ENCODE data around the gene UGP2. TPM values are rescaled to one million over a fixed set of nuclear protein-coding genes. Genes with fewer than 3 reads are reported as not detected.
"Not testable (repeated sequence)": the region's sequence is repeated elsewhere in the genome, so short reads cannot be mapped to it uniquely, and the experiment has no call there.

UGP2 gene
- 129 TPM for total RNA-seq

DNA sequence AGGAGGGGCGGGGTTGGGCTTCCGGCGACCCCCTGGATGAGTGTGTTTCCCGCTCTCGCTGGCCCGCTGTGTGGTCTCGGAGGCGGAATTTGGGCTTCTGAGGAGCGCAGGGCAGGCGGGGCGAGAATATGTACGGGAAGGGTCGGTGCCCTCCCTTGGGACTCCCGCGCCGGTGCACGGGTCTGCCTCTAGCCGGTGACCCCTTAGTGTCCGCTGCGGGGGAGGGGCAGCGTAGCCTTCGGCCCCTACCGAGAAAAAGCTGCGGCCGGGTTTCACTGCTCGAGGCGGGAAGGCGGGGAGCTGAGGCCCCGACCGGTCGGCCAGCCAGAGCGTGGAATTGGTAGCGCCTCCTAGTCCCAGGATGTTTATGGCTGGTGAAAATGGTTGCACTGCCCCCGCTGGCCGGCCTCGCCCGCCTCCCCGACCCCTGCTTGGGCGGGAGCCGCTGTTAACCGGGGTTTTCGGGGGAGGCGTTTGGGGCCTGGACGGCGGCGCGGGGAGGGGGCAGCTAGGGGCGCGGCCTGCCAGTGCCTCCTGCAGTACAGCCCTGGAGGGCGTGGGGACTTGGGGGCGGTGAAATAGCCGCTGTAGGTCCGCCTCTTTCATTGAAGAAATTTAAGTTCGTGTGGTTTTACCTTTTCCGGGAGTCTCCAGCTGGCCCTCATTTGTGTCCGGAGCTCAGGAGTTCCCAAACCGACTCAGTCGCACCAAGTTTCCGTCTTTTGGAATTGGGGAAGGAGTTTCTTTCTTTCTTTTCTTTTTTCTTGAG is at the start of gene UGP2:
TSS of gene UGP2 (plus strand) at position 643 of the 769 bp plus-strand sequence. CDS start 290 bp downstream, outside the sequence.
- peak; percentile 88 for DNase-seq (ENCODE audit: low spot score)

DNA sequence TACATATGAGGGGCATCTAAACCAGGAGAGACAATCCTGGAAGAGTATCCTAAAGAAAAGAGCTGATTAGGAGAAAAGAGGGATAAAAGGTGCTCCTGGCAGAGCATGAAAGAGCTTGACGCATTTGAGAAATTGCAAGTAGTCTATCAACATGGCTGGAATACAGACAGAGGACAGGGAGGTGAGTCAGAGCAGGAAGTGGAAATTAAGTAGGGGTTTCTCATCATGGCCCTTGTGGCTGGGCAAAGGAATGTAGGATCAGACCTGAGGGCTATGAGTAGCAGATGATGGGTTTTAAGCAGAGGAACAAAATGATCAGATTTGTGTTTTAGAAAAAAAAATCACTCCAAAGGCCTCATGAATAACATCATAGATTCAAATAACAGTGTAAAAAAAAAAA is 49.2 kb upstream of the UGP2 start:
- no peak for DNase-seq (ENCODE audit: low spot score)

DNA sequence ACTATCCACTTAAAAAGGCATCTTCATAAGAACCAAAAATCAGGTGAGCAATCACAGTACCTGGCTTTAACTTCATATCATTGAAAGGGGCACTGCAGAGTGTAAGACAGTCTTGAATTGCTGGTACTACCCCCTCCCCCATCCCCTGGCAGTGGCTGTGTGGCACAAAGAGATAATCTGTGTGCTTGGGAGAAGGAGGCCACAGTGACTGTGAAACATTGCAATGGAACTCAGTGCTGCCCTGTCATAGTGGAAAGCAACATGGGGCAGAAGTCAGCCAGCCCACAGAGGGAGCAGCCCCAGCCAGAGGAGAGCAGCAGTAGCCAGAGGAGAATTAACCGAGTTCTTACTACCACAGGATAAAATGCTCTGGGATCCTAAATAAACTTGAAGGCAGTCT is 45.3 kb upstream of the UGP2 start:
- DNase-seq (ENCODE audit: low spot score) = no peak

DNA sequence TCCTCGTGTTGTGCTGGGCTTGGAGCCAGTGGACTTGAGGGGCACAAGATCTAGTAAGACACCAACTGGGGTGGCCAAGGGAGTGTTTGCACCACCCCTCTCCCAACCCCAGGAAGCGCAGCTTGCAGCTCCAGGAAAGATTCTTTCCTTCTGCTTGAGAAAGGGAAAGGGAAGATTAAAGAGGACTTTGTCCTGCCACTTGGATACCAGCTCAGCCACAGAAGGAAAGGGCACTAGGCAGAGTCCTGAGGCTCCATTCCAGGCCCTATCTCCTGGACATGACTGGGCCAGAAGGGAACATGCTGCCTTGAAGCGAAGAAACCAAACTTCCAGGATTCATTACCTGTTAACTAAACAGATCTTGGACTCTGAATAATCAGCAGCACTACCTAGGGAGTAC is 44.9 kb upstream of the UGP2 start:
- DNase-seq (ENCODE audit: low spot score) = no peak

DNA sequence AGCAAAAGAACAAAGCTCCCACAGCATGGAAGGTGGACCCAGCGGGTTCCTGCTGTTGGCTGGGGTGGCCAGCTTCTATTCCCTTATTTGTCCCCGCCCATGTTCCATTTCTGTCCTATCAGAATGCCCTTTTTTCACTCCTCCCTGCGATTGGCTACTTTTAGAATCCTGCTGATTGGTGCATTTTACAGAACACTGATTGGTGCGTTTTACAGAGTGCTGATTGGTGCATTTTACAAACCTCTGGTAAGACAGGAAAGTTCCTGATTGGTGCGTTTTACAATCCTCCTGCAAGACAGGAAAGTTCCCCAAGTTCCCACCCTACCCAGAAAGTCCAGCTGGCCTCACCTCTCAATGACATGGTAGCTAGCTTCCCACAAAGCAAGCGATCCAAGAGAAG is 40.2 kb upstream of the UGP2 start:
- DNase-seq (ENCODE audit: low spot score) = no peak

DNA sequence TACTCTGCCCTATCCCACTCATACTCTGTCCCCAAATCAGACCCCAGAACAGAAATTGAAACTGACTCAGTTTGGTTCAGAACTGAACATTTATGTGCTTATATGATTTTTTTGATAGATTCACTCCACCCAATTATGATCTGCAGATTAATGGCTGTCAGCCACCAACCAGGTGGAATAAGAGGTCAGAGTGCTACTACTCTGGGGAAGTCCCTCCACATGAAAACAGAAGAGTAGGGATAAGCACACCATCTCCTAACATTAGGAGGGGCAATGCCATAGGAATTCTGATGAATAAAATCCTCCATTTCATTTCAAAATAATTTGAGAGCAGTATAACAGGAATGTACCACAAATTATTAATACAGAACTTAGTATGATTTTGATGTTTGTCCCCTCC is 36.3 kb upstream of the UGP2 start:
- no peak for DNase-seq (ENCODE audit: low spot score)

DNA sequence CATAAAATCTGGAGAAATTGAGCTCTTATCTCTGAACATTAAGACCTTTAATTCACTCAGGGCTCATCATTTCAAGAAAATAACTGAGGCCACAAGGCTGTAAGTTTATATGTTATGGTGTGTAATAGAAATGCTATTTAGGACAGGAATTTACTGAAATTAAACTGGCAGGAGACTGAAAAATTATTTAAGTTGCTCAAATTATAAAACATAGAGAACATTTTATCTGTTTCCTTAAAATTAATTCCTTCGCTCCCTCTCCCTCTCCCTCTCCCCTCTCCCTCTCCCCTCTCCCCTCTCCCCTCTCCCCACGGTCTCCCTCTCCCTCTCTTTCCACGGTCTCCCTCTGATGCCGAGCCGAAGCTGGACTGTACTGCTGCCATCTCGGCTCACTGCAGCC is 33.7 kb upstream of the UGP2 start:
- DNase-seq (ENCODE audit: low spot score) = not testable (repeated sequence)

DNA sequence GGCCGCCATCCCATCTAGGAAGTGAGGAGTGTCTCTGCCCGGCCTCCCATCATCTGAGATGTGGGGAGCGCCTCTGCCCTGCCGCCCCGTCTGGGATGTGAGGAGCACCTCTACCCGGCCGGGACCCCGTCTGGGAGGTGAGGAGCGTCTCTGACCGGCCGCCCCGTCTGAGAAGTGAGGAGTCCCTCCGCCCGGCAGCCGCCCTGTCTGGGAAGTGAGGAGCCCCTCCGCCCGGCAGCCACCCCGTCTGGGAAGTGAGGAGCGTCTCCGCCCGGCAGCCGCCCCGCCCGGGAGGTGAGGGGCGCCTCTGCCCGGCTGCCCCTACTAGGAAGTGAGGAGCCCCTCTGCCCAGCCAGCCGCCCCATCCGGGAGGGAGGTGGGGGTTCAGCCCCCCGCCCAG is 32.8 kb upstream of the UGP2 start:
- DNase-seq (ENCODE audit: low spot score) = not testable (repeated sequence)

DNA sequence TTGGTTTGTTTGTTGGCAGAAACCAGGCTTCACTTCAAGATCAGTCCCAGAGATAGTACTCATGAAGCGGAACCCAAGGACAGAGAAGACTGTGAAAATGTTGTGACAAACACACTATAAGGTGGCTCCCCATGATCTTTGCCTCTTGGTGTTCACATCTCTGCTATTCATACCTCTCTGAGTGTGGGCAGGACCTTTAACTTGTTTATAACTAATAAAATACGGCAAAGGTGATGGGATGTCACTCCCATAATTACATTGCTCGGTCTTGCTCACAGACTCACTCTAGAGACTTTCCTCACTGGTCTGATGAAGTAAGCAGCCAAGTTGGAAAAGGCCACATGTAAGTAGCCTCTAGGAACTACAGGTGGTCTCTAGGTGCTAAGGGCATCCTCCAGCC is 30.6 kb upstream of the UGP2 start:
- DNase-seq (ENCODE audit: low spot score) = no peak

DNA sequence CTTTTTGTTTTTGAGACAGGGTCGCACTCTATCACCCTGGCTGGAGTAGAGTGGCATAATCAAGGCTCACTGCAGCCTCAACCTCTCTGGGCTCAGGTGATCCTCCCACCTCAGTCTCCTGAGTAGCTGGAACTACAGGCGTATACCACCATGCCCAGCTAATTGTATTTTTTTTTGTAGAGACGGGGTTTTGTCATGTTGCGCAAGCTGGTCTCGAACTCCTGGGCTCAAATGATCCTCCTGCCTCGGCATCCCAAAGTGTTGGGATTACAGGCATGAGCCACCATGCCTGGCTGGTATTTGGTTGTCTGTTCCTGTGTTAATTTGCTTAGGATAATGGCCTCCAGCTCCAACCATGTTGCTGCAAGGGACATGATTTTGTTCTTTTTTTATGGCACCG is 29.8 kb upstream of the UGP2 start:
- DNase-seq (ENCODE audit: low spot score) = not testable (repeated sequence)

DNA sequence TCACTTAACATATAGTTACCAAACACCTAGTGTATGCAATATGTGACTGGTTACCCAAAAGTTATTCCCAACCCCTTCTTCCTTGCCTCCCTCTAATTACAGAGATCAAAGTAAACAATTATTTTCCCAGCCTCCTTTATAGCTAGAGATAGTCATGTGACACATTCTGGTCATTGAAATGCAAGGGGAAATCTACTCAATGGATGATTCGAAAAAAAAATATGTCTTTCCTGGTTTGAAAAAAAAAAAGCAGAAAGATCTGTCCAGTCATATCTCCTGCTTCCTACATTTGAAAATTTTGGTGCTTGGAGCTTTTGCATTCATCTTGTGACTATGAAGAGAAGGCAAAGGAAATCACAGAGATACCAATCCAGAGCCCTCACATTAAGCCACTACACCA is 27.6 kb upstream of the UGP2 start:
- DNase-seq (ENCODE audit: low spot score) = no peak

DNA sequence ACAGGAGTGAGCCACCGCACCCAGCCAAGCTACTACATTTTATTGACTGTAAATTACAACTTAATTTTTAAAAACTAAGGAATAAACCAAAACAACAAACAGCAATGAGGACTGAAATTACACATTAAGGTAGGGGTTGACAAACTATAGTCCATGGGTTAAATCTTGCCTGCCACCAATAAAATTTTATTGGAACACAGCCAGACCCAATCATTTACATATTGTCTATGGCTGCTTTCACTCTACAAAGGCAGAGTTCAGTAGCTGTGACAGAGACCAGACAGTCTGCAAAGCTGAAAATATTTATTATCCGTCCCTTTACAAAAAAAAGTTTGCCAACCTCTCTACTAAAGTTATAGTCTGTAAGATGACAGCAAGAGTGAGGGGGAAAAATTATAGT is 24.3 kb upstream of the UGP2 start:
- DNase-seq (ENCODE audit: low spot score) = no peak

DNA sequence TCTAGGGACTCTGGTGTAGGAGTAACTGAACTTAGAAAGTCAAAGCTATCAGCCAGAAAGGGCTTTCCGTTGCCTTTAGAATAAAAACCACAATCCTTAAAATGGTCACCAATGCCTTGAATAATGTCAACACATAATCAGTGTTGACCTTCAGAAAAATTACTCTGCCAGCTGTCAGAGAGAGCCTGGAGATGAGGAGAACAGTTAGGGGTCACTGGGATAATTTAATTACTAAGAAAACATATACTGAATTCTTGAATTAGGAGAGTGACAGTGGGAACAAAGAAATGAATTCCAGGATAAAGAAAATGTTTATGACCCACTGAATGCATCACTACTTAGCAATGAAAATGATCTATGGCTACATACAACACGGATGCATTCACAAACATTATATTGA is 23.4 kb upstream of the UGP2 start:
- no peak for DNase-seq (ENCODE audit: low spot score)

DNA sequence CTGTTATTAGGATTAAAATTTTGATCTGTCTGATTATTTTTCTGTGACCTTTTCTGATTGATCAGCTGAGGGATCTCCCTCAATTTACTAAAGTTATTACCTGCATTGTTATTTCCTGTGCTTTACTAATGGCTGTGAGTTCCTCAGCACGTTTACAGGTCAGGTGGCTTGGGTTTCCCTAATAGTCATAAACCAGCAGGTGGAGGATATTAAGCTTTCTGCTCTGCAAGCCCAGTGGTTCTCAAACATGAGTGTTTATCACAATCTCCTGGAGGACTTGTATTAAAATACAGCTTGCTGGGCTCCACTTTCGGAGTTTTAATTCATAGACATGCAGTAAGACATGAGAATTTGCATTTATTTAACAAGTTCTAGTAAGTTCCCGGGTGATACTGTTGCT is 22.4 kb upstream of the UGP2 start:
- DNase-seq (ENCODE audit: low spot score) = no peak

DNA sequence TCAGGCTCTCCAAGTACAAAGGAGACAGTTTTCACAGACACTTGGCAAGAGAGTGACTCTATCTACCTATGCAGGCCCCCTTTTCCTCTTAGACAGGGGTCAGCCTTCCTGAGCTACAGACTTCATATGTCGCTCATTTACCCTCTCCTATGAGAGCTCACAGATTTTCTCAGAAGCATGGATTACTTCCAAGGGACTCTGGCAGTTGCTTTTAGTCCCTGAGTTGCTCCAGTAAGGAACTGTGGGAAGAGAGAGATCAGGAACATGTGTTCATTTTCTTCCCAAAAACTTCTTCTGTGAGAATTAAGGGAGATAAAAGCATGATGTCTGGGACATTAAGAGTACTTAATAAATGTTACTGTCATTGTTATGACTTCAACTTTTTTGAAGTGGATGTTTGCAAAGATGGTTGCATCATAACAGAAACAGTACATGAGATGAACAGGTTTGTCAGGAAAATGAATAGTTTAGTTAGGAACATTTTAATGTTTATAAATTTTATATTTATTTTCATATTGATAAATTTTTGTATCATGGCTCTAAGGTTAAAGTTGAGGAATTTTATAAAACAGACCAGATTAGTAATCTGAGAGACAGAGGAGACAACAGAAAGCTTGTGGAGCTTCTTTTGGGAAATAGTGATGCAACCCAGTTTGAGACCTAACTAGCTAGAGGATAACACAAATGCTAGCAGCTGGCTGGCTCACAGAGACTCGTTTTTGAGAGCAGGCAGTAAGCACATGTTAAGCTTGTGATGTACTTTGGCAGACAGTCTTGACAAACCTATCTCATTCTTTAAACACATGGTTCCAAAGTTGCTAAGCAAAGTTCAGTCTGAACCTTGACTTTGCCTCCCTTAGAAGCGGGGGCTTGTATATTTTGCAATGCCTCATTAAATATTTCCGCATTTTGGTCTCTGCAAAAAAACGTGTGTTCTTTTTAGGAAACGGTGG is 21.7 kb upstream of the UGP2 start:
- peak; percentile 25 for DNase-seq (ENCODE audit: low spot score)

DNA sequence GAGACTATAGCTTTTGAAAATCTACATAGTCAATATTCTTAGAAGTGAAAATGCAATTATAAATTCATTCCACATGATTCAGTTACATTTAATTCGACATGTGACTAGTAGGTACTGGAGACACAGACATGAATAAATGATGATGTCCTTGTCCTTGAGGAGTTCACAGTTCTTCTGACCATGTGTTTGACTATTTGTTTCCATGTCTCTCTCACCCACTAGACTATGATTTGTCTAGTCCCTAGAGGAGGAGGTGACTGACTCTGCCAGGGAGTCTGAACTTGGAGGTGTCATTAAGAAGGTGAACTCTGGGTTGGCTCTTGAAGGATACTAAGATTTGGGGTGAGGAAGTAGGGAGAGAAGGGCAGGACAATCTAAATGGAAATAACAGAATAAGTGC is 20.7 kb upstream of the UGP2 start:
- DNase-seq (ENCODE audit: low spot score) = no peak

DNA sequence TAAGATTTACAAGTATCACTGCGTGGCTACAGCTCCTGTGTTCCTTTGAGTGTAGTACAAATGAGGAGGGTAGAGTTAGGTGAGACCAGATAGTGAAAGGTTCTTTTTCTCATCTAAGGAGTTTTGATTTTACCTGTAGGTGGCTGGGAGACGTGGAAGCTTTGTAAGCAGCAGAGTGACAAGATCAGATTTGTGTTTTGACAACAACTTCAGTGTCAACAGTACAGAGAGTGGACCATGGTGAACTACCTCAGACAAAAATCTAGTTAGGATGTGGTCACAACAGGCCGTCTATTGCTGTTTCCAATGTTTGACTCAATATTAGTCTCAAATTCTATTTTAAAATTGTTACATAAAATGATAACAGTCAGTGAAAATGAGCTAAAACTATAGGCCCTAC is 20.3 kb upstream of the UGP2 start:
- DNase-seq (ENCODE audit: low spot score) = no peak

DNA sequence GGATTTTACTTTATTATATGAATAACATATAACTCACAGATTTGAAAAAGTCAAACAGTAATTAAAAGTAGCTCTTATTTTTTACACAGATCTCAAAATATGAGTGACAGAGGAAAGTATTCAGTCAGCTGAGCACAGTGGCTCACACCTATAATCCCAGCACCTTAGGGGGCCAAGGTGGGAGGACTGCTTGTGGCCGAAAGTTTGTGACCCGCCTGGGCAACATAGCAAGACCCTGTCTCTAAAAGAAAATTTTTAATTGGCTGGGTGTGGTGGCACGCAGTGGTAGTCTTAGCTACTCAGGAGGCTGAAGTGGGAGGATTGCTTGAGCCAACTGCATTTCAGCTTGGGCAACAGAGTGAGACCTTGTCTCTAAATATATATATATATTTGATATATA is 19.2 kb upstream of the UGP2 start:
- no peak for DNase-seq (ENCODE audit: low spot score)

DNA sequence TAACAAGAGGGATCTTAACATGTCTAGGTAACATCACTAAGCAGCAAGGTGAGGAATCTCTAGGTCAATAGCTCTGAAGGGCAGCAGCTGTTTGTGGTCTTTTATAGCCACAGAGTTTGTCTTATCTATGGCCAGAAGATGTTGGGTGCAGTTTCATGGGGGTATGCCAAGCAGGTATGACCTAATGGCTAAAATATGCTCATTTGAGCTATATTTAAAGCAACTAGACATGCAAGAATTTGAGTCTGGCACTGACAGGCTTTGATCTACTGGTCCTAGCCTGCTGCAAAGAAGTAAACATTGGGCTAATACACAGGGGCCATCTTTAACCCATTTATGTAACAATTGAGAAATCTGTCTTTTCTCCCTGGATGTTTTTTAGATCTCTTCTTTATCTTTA is 13.9 kb upstream of the UGP2 start:
- no peak for DNase-seq (ENCODE audit: low spot score)

DNA sequence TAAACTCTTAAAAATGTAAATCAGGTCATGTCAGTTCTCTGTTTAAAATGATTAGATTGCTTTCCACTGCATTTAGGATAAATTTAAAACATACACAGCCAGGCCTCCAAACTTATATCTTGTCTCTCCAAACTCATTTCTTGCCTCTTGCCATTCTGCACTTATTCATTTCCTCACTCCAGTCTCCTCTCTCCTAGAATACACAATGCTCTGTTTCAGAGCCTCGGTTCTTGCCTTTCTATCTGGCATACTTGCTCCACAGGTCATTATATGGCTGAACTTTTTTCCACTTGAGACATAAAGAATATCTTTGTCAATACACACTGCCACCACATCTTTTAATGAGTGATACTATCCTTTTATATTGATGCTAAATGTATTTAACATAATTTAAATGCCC is 10.5 kb upstream of the UGP2 start:
- DNase-seq (ENCODE audit: low spot score) = no peak

DNA sequence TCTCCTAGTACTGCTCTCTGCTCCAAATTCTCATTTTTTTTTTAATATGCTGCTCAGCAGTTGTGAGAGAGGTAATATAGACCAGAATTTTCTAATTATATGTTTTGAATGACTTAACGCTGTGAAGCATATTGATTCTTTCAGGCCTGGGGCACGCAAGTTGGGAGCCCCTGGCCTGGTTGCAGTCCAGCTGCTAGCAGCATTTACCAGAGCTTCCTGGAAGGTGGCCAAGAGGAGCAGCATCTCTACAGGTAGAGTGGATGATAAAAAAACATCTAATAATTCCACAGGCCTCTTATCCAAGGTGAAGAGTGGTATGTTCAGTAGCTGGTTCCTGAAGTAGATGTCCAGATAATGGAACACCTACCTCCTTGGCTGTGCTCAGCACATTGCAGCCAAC is 7.3 kb upstream of the UGP2 start:
- no peak for DNase-seq (ENCODE audit: low spot score)

DNA sequence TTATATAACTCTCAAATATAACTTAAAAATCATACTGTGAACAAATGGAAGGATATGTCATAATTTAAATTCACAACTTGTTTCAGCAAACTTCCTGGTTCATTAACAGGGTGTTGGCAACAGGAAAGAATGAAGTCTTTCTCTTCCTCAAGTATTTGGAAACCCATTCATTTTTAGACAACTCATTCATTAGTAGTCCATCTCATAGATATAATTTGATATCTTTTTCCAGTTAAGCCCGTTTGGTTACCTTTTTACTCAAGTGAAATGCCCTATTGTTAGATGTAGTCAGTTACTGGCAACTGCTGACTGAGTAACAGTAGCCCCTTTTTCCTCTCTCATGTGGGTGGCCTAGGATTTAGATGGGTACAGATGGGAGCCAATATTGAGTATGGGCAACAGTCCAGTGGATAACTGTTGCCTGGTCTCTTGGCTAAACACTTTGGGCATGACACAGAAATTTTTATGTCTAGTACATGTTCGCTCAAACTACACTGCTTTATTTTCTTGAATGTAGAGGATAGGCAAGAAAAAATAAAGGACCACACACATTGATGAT is 4.6 kb upstream of the UGP2 start:
- no peak for DNase-seq (ENCODE audit: low spot score)

Measured in mucosa of gallbladder (tissue), 1 donor.